ENCODE results near the gene TIGAR.

The TIGAR gene

DNA sequence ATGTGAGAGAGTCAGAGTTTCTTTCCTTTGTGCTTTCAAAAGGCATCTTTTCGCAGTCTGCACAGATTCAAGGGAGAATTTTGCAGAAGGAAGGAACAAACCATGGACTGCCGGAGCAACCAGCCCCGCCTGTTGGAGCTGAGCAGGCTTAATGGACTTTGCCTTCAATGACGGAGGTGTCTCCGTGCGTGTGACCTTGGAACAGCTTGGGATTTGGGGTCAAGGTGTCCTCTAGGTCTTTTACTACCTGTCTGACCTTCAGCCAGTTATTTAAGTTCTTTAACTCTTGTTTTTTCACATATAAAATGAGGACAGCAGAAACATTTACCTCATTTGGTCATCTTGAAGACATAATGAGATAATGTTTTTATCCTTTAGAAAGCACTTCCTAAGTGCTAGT is 54.4 kb downstream of the TIGAR start:
- in situ Hi-C loops (cut with MboI; ENCODE audit: low sequenced_read_pairs): no loop called here

DNA sequence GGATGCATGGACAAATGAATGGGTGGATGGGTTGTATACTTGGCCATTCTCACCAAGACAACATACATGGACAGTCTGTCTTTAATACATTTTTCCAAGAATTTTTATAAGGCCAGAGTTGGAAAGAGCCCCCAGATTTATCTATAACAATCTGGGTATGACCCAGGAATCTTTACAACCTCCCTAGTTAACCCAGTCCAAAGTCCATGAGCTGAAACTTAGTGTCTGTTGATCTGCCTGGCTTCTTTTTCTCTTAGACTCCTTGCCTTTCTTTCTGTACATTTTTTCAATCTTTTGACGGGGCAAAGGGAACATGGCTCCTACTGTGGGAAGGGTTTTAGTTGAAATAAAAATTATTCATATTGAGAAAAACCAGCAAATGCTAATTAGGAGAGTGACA is 57.8 kb downstream of the TIGAR start:
- in situ Hi-C loops (cut with MboI; ENCODE audit: low sequenced_read_pairs): no loop called here

DNA sequence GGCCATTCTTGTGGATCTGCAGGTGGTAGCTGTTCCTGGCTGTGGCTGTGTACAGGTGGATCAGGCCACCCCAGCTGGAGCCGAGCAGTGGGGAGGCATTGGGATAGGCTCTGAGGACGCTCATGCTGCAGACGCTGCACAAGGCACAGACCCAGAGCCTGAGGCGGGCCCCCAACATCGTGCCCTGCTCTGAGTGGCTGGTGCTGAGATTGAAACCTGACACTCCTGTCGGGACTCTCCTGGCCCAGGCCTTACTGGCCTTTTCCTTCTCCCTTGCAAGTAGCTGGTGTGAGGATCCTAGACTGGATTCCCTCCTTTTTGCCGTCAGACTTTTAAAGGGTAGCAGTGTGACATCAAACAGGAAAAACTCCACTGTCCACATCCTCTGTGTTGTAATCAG is 58.4 kb downstream of the TIGAR start, which contains the start of gene FGF23:
FGF23 (minus strand) TSS at position 308 of the 400 bp plus-strand sequence; CDS start at position 178, 130 bp downstream.
- in situ Hi-C loops (cut with MboI; ENCODE audit: low sequenced_read_pairs): no loop called here

DNA sequence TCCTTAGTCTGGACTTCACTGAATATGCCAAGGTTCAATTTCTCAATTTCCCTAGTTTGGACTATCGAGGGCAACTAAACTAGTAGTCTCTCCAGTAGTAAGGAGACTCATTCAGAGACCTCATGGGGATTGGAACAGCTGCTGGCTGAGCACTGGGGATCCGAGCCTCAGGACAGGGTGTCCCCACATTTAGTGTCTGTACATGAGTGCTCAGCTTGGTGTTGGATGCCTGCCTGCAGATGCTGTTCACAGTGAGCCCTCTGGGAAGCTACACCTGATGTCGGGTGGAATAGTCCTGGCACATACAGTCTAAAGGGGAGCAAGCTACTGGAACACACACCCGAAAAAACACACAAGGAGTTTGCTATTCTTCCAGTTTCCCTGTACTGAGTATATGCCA is 59.3 kb downstream of the TIGAR start:
- in situ Hi-C loops (cut with MboI; ENCODE audit: low sequenced_read_pairs): no loop called here

GRCh38 chr12:4383304-4383865 is 62.4 kb downstream of the TIGAR start:
- in situ Hi-C loops (cut with MboI; ENCODE audit: low sequenced_read_pairs): no loop called here

DNA sequence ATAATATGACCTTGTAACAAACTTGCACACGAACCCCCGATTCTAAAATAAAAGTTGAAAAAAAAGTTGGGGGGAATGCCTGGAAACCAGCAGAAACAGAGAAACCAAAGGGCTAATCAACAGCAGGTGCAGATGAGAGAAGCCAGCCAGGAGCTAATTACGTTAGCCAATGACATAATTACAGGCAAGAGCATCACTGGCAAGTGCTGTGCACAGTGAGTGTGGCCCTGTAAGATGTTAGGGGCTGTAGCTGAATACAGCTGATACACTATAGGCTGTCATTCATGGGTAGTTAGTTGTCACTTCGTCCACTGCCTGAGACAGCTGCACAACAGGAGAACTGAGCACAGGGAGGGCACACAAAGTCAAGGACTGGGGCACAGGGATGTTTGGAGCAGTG is 65.8 kb downstream of the TIGAR start:
- in situ Hi-C loops (cut with MboI; ENCODE audit: low sequenced_read_pairs): no loop called here

DNA sequence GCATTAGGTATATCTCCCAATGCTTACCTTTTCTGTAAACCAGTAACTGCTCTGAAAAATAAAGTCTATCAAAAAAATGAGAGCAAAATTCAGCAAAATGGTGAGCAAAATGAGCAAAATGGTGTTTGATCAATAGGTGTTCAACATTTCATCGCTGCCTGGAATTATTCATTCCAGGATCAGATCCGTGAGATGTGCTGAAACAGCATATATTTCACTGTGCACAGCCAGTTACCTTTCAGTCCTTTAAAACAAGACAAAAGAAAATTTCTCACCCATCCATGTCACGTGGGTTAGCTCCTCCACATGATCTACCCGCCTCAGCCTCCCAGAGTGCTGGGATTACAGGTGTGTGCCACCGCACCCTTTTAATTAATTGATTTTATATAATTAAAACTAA is 66.6 kb downstream of the TIGAR start:
- in situ Hi-C loops (cut with MboI; ENCODE audit: low sequenced_read_pairs): no loop called here

DNA sequence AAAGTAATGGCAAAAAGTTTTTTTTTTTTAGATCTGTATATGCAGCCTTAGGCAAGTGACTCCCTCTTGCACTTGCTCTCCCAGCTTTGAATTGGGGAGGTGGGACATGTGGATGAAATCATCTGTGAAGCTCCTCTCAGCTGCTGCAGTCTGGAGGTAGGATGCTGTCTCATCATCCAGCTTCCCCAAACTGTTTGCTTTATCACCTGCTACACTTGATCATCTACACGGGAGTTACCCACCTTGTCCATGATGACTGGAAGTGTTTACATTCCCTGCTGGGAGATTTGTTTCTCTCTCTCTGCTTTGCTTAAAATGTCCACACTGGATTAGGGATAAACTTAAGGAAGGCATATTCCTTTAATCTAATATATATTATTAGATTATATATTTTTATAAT is 67.0 kb downstream of the TIGAR start:
- in situ Hi-C loops (cut with MboI; ENCODE audit: low sequenced_read_pairs): no loop called here

DNA sequence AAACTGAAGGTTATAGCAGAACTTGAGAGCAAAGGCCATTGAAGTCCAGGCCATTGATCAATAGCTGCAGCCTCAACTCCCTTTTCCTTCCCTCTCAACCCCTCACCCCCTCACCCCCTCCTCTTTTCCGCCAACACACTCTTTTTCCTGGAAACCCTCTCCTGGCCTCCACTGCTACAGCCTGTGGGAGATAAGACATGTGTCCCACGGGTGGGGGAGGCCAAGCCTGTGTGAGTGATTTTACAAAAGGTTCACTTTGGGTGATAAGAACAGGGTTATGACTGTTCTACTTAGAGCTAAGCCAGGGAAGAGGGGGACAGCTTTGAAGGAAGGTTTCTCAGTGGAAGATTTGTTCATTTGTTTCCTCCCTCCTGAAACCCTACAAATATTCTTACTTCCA is 67.6 kb downstream of the TIGAR start:
- in situ Hi-C loops (cut with MboI; ENCODE audit: low sequenced_read_pairs): no loop called here

- in situ Hi-C loops (cut with MboI; ENCODE audit: low sequenced_read_pairs): no loop called here
These were observed 71.3 kb downstream of the TIGAR start for GRCh38 chr12:4392223-4392742.

GRCh38 chr12:4393211-4393610 is 72.2 kb downstream of the TIGAR start:
- in situ Hi-C loops (cut with MboI; ENCODE audit: low sequenced_read_pairs): no loop called here

GRCh38 chr12:4395818-4396217 is 74.8 kb downstream of the TIGAR start:
- in situ Hi-C loops (cut with MboI; ENCODE audit: low sequenced_read_pairs): no loop called here

GRCh38 chr12:4401117-4401516 is 80.1 kb downstream of the TIGAR start:
- in situ Hi-C loops (cut with MboI; ENCODE audit: low sequenced_read_pairs): no loop called here

DNA sequence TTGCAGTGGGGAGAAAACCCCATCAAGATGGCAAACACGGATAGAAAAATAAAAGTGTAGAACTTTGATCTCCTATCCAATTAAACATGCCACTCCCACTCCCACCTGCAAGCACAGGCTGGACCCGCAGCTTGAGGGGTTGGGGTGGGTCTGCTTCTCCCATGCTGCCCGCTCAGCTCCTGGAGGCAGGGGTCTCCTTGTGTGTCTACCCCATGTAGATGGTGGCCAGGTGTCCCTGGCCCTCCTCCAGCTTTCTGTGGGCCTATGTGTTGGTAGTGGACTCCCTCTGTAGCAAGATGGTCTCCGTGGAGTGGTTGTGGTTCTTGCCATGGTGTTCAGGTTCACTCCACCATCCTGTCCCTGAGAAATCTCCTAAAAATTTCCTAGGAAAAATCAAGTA is 82.0 kb downstream of the TIGAR start:
- in situ Hi-C loops (cut with MboI; ENCODE audit: low sequenced_read_pairs): no loop called here
